Ishikawa (cell line): ENCODE data around the gene SLC6A13.

Experiments
- YY1 ChIP-seq: IDR thresholded peaks from 2 replicates; pipeline ENCODE4 v1.6.1; 2012; ENCODE audit warnings: low read depth
- TF ChIP-seq, protein P1 (sequence below): IDR thresholded peaks from 2 replicates; pipeline ENCODE4 v1.6.1; 2012; ENCODE audit warnings: low read depth, mild to moderate bottlenecking

DNA sequence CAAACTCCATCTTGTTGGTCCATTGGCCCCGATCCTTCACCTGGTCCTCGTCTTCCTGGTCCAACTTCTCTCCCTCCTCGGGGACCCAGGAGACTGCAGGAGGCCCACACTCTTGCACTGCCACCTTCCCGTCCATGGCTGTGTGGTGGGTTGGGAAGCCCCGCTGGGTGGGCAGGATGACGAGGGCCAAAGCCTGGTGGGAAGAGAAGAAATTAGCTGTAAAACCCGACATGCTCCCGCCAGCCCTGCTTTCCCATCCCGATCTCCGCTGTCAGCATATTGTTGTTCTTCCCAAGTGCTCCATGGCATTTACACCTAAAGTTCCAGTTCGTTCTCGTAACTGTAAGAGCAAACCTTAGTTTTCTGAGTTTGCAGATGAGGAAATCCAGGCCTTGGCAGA, 52.8 kb downstream of the SLC6A13 start:
- TF ChIP-seq, protein P1, sequence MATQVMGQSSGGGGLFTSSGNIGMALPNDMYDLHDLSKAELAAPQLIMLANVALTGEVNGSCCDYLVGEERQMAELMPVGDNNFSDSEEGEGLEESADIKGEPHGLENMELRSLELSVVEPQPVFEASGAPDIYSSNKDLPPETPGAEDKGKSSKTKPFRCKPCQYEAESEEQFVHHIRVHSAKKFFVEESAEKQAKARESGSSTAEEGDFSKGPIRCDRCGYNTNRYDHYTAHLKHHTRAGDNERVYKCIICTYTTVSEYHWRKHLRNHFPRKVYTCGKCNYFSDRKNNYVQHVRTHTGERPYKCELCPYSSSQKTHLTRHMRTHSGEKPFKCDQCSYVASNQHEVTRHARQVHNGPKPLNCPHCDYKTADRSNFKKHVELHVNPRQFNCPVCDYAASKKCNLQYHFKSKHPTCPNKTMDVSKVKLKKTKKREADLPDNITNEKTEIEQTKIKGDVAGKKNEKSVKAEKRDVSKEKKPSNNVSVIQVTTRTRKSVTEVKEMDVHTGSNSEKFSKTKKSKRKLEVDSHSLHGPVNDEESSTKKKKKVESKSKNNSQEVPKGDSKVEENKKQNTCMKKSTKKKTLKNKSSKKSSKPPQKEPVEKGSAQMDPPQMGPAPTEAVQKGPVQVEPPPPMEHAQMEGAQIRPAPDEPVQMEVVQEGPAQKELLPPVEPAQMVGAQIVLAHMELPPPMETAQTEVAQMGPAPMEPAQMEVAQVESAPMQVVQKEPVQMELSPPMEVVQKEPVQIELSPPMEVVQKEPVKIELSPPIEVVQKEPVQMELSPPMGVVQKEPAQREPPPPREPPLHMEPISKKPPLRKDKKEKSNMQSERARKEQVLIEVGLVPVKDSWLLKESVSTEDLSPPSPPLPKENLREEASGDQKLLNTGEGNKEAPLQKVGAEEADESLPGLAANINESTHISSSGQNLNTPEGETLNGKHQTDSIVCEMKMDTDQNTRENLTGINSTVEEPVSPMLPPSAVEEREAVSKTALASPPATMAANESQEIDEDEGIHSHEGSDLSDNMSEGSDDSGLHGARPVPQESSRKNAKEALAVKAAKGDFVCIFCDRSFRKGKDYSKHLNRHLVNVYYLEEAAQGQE = no peak
- TF ChIP-seq YY1 = no peak
